OCI-LY3 (cell line): ENCODE measurements around the gene KIAA1328.
A peak's percentile ranks its signal among the peaks of the same experiment; 100 is the strongest.

Experiments used
- H2AFZ ChIP-seq: fragments of 200-600, 300-600 bp; shearing (Covaris generic); 2 replicates; pipeline ENCODE4 v1.6.0; 2014; ENCODE audit warnings: antibody characterized with exemption, low read depth, low read length
- H3K27ac ChIP-seq: fragments of 200-600, 300-600 bp; sonication (generic); 2 replicates; pipeline ENCODE4 v1.5.1; 2014; ENCODE audit warnings: mild to moderate bottlenecking, low read length, moderate library complexity, mixed read lengths
- H3K27me3 ChIP-seq: fragments of 200-600, 300-600 bp; sonication (generic); 2 replicates; pipeline ENCODE4 v1.6.1; 2014; ENCODE audit warnings: low read depth, low read length, mixed read lengths
- H3K36me3 ChIP-seq: fragments of 200-600, 300-600 bp; sonication (generic); replicated peaks from 2 replicates; pipeline ENCODE3; 2014; ENCODE audit warnings: low read depth, low read length, mixed read lengths
- H3K4me1 ChIP-seq: fragments of 300-600, 200-600 bp; sonication (generic); 2 replicates; pipeline ENCODE4 v1.6.1; 2014; ENCODE audit warnings: low read length, mixed read lengths
- H3K4me2 ChIP-seq: fragments of 200-600, 300-600 bp; sonication (generic); 2 replicates; pipeline ENCODE4 v1.6.1; 2014; ENCODE audit warnings: low read length, mixed read lengths
- H3K4me3 ChIP-seq: fragments of 300-600, 200-600 bp; sonication (generic); 2 replicates; pipeline ENCODE4 v1.5.1; 2014; ENCODE audit warnings: antibody characterized with exemption, mild to moderate bottlenecking, low read length, moderate library complexity
- H3K79me2 ChIP-seq: fragments of 300-600, 200-600 bp; shearing (Covaris generic); 2 replicates; pipeline ENCODE4 v1.6.1; 2014; ENCODE audit warnings: mild to moderate bottlenecking, low read length, mixed read lengths
- H3K9ac ChIP-seq: fragments of 300-600, 200-600 bp; shearing (Covaris generic); 2 replicates; pipeline ENCODE4 v1.6.0; 2014; ENCODE audit warnings: mild to moderate bottlenecking, low read length, moderate library complexity
- H3K9me3 ChIP-seq: fragments of 200-600, 300-600 bp; shearing (Covaris generic); 2 replicates; pipeline ENCODE4 v1.6.1; 2014; ENCODE audit warnings: low read length, mixed read lengths; ENCODE audit not compliant: insufficient read depth
- H4K20me1 ChIP-seq: fragments of 200-600, 300-600 bp; sonication (generic); 2 replicates; pipeline ENCODE4 v1.6.1; 2016; ENCODE audit warnings: low read length, mixed read lengths; ENCODE audit not compliant: insufficient read depth
- EZH2phosphoT487 ChIP-seq: fragments of 200-600 bp; shearing (Covaris generic); IDR thresholded peaks from 2 replicates; pipeline ENCODE4 v1.6.1; 2018; ENCODE audit warnings: antibody characterized with exemption, mixed run types, low read depth
- TF ChIP-seq, protein P1 (sequence below): fragments of 200-600, 300-600 bp; sonication (generic); IDR thresholded peaks from 2 replicates; pipeline ENCODE4 v1.5.1; 2014; ENCODE audit warnings: antibody characterized with exemption, low read length, low read depth

The KIAA1328 gene

DNA sequence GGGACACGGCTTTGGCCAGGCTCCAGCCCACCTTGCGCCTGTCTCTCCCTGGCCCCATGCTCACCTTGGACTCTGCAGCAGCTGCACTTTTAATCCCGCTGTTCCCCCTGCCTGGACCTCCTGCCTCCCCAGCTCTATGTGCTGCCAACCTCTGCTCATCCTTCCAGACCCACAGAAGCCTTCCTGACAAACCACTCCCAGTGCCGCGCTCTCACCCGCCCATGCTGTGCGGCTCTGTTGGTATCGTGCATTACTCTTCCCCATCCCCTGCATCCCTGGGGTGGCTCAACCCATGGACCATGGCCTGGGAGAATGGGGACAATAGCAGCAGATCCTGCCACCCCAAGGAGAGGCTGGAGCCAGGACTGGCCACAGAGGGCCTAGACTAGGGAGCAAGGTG lies 433.1 kb downstream of the KIAA1328 start:
- H3K4me1 ChIP-seq = no peaks in the 10 kb centered on the region
- H2AFZ ChIP-seq = no peak overlapping the region
- no peak overlapping the region for H3K4me2 ChIP-seq
- no peaks in the 10 kb centered on the region for H3K9me3 ChIP-seq
- no peak overlapping the region for H3K4me3 ChIP-seq
- no peak overlapping the region for H3K27ac ChIP-seq
- no peaks in the 10 kb centered on the region for H4K20me1 ChIP-seq
- H3K36me3 ChIP-seq = no peaks in the 10 kb centered on the region
- H3K79me2 ChIP-seq = no peaks in the 10 kb centered on the region
- H3K27me3 ChIP-seq = 0 out of 2 replicates have a peak, but pooled peaks cover 5% of the 10 kb centered on the region
- TF ChIP-seq, protein P1, sequence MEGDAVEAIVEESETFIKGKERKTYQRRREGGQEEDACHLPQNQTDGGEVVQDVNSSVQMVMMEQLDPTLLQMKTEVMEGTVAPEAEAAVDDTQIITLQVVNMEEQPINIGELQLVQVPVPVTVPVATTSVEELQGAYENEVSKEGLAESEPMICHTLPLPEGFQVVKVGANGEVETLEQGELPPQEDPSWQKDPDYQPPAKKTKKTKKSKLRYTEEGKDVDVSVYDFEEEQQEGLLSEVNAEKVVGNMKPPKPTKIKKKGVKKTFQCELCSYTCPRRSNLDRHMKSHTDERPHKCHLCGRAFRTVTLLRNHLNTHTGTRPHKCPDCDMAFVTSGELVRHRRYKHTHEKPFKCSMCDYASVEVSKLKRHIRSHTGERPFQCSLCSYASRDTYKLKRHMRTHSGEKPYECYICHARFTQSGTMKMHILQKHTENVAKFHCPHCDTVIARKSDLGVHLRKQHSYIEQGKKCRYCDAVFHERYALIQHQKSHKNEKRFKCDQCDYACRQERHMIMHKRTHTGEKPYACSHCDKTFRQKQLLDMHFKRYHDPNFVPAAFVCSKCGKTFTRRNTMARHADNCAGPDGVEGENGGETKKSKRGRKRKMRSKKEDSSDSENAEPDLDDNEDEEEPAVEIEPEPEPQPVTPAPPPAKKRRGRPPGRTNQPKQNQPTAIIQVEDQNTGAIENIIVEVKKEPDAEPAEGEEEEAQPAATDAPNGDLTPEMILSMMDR = no peak
- TF ChIP-seq EZH2phosphoT487 = no peak
- no peak overlapping the region for H3K9ac ChIP-seq

DNA sequence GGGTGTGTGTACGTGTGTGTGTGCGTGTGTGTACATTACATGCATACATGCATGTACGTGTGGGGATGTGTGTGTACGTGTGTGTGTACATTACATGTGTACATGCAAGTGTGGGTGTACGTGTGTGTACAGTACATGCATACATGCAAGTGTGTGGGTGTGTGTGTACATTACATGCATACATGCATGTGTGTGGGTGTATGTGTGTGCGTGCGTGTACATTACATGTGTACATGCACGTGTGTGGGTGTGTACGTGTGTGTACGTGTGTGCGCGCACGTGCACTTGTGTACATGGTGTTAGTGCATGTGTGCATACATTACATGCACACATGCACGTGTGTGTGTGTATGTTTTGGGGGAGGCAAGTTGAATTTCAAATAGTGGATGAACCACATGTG lies 436.0 kb downstream of the KIAA1328 start:
- no peak overlapping the region for H2AFZ ChIP-seq
- no peak for TF ChIP-seq EZH2phosphoT487
- TF ChIP-seq, protein P1 = no peak
- no peaks in the 10 kb centered on the region for H3K79me2 ChIP-seq

GRCh38 chr18:37265382-37265781 lies 436.5 kb downstream of the KIAA1328 start:
- no peak overlapping the region for H3K27ac ChIP-seq
- H2AFZ ChIP-seq = no peak overlapping the region
- H4K20me1 ChIP-seq = peaks cover 10% of the 10 kb centered on the region; the same call in 1 of the 2 replicates
- no peaks in the 10 kb centered on the region for H3K9me3 ChIP-seq
- H3K4me2 ChIP-seq = no peak overlapping the region
- H3K4me3 ChIP-seq = no peak overlapping the region
- H3K36me3 ChIP-seq = no peaks in the 10 kb centered on the region
- TF ChIP-seq, protein P1 = no peak
- TF ChIP-seq EZH2phosphoT487 = no peak
- no peak overlapping the region for H3K9ac ChIP-seq
- no peaks in the 10 kb centered on the region for H3K4me1 ChIP-seq
- H3K27me3 ChIP-seq = no peaks in the 10 kb centered on the region
- H3K79me2 ChIP-seq = no peaks in the 10 kb centered on the region

More for the DNA sequence above, 436.0 kb downstream of the KIAA1328 start:
- Histone ChIP-seq H3K9ac (no peak overlapping the region), H3K4me3 (no peak overlapping the region), H3K4me2 (no peak overlapping the region), H3K27ac (no peak overlapping the region), H3K4me1 (no peaks in the 10 kb centered on the region), H3K27me3 (no peaks in the 10 kb centered on the region), H3K36me3 (no peaks in the 10 kb centered on the region), H4K20me1 (peaks cover 7% of the 10 kb centered on the region; the same call in 1 of the 2 replicates), H3K9me3 (no peaks in the 10 kb centered on the region)

DNA sequence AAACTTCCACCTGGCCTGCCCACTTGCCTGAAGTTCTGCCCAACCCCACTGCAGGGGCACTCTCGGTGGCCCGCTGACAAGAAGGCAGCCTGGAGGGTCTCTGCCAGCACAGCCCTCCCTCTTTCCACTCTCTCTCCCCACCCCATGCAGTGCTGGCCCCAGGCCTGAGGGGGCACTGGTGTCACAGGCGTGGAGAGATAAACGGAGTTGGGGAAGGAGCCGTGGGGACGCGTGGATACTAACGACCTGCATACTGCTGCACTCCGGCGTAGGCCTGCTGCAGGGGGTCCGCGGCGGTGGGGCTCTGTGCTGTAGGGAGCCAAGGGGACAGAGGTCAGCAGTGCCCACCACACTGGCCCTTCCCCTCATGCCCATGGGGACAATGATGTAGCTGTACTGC lies 437.4 kb downstream of the KIAA1328 start:
- no peaks in the 10 kb centered on the region for H3K27me3 ChIP-seq
- no peak overlapping the region for H3K4me2 ChIP-seq
- no peaks in the 10 kb centered on the region for H3K4me1 ChIP-seq
- H4K20me1 ChIP-seq = peaks cover 13% of the 10 kb centered on the region; the same call in 1 of the 2 replicates
- no peaks in the 10 kb centered on the region for H3K9me3 ChIP-seq
- no peak overlapping the region for H3K4me3 ChIP-seq
- H3K27ac ChIP-seq = no peak overlapping the region
- no peak overlapping the region for H2AFZ ChIP-seq
- no peak overlapping the region for H3K9ac ChIP-seq
- no peaks in the 10 kb centered on the region for H3K36me3 ChIP-seq
- no peaks in the 10 kb centered on the region for H3K79me2 ChIP-seq
- no peak for TF ChIP-seq EZH2phosphoT487
- TF ChIP-seq, protein P1 = peak; percentile 16
